HepG2 (cell line): ENCODE results near the gene ECHS1. TPM values are rescaled to one million over a fixed set of nuclear protein-coding genes. Genes with fewer than 3 reads are reported as not detected.

ENCODE experiments used
- ATAC-seq: fragments of 200-7000 bp; cut with Tn5 transposase; 3 replicates; pipeline ENCODE4 v1.9.1; 2020; ENCODE audit warnings: mild to moderate bottlenecking, moderate library complexity
- BruUV-seq: library from RNA; stranded (reverse); fragments of 400-500 nt; replicated peaks from 2 replicates; lab custom pipeline; 2021; lab: Mats Ljungman, UMichigan
- CTCF ChIA-PET: fragments of 300-600 bp; formaldehyde crosslinking; extraction: SDS; loops from one replicate; lab custom pipeline; 2021; ENCODE audit warnings: low total read pairs, inconsistent platforms, low intra/inter-chr PET ratio; lab: Yijun Ruan, JAX
- POLR2A ChIA-PET: fragments of 350-600 bp; sonication (Branson Sonifier 250); formaldehyde crosslinking; loops from one replicate; lab custom pipeline; 2020; ENCODE audit warnings: antibody characterized with exemption, inconsistent platforms; lab: Yijun Ruan, JAX
- DNase-seq: peaks from one replicate; pipeline ENCODE4 v3.0.0-alpha.2; 2015; ENCODE audit warnings: low spot score
- FAIRE-seq: peaks from 3 replicates; lab custom pipeline; 2011; peaks lifted over from hg19 to GRCh38; lab: Jason Lieb, UNC
- H2AFZ ChIP-seq: one replicate; pipeline ENCODE4 v1.6.1; 2011; ENCODE audit warnings: low read length, inconsistent platforms
- H3K27ac ChIP-seq: fragments of 300-600 bp; 3 replicates; pipeline ENCODE4 v1.8.0; 2011; ENCODE audit warnings: mixed run types, mild to moderate bottlenecking, mixed read lengths, low read length, inconsistent platforms; ENCODE audit not compliant: insufficient read depth; ENCODE audit errors: extremely low read length
- H3K27me3 ChIP-seq, 2 experiments: fragments of 200-600 bp in 1 of 2; 2 replicates in 1 of 2; 3 replicates in 1 of 2; pipeline versions ENCODE4 v1.6.0 to v1.8.0; 2011; ENCODE audit warnings: low read length in 2 of 2, mild to moderate bottlenecking in 2 of 2, moderate library complexity in 2 of 2, inconsistent platforms in 1 of 2; ENCODE audit not compliant: insufficient read depth in 2 of 2, control insufficient read depth in 1 of 2
- H3K36me3 ChIP-seq, 2 experiments: fragments of 200-600 bp in 1 of 2; replicated peaks in 1 of 2; 2 replicates in 1 of 2; 3 replicates in 1 of 2; pipeline versions ENCODE4 v1.5.1 to v1.8.0; 2011; ENCODE audit warnings: low read length in 2 of 2, inconsistent platforms in 1 of 2; ENCODE audit not compliant: insufficient read depth in 2 of 2, control insufficient read depth in 1 of 2
- H3K4me1 ChIP-seq: 2 replicates; pipeline ENCODE4 v1.5.1; 2012; ENCODE audit warnings: low read length, inconsistent platforms; ENCODE audit not compliant: insufficient read depth
- H3K4me2 ChIP-seq: 2 replicates; pipeline ENCODE4 v1.6.0; 2011; ENCODE audit warnings: low read depth, low read length, inconsistent platforms
- H3K4me3 ChIP-seq, 3 experiments: fragments of 200-600 bp in 1 of 3; sonication (generic), shearing (Covaris generic) in 1 of 3; replicated peaks in 1 of 3; 2 replicates each; pipeline ENCODE4 v1.5.1; 2011 to 2016; ENCODE audit warnings: low read length in 3 of 3, inconsistent platforms in 2 of 3, low read depth in 2 of 3, mild to moderate bottlenecking in 2 of 3, control low read depth in 1 of 3, mixed read lengths in 1 of 3; ENCODE audit not compliant: insufficient read depth in 1 of 3
- H3K79me2 ChIP-seq: one replicate; pipeline ENCODE4 v1.6.1; 2011; ENCODE audit warnings: low read length, inconsistent platforms; ENCODE audit not compliant: insufficient read depth
- H3K9ac ChIP-seq: 2 replicates; pipeline ENCODE4 v1.6.0; 2011; ENCODE audit warnings: mild to moderate bottlenecking, low read depth, low read length, inconsistent platforms; ENCODE audit not compliant: insufficient read depth
- H3K9me3 ChIP-seq: 2 replicates; pipeline ENCODE4 v1.5.1; 2012; ENCODE audit warnings: mild to moderate bottlenecking, low read length
- H4K20me1 ChIP-seq: 2 replicates; pipeline ENCODE4 v1.6.0; 2011; ENCODE audit warnings: inconsistent platforms, mild to moderate bottlenecking, low read length, moderate library complexity; ENCODE audit not compliant: insufficient read depth
- CREB1 ChIP-seq, 2 experiments: fragments of 450-650 bp in 1 of 2; IDR thresholded peaks; 2 replicates each; pipeline ENCODE4 v1.6.1; 2016 to 2017; ENCODE audit warnings: control low read depth in 1 of 2, mild to moderate bottlenecking in 1 of 2, missing compliant biosample characterization in 1 of 2, missing genetic modification characterization in 1 of 2
- GMEB2 ChIP-seq: IDR thresholded peaks from 2 replicates; pipeline ENCODE4 v1.6.1; 2016; ENCODE audit warnings: missing biosample characterization, missing genetic modification reagents, low read depth
- IKZF5 ChIP-seq: IDR thresholded peaks from 2 replicates; pipeline ENCODE4 v1.6.1; 2018; ENCODE audit warnings: missing genetic modification reagents, mild to moderate bottlenecking, missing compliant biosample characterization
- MXD4 ChIP-seq: IDR thresholded peaks from 2 replicates; pipeline ENCODE4 v1.6.1; 2016; ENCODE audit warnings: mild to moderate bottlenecking, missing biosample characterization, missing genetic modification reagents
- NCOA2 ChIP-seq: sonication (generic); formaldehyde crosslinking; IDR thresholded peaks from 2 replicates; pipeline ENCODE4 v1.8.0; 2022; ENCODE audit warnings: inconsistent platforms
- ZNF143 ChIP-seq: sonication (generic); formaldehyde crosslinking; IDR thresholded peaks from 2 replicates; pipeline ENCODE4 v1.4.0; 2020; ENCODE audit warnings: missing genetic modification reagents
- ZNF256 ChIP-seq: sonication (generic); formaldehyde crosslinking; conservative IDR thresholded peaks from 2 replicates; pipeline ENCODE4 v1.4.0; 2020; ENCODE audit warnings: missing genetic modification reagents
- WGBS: methylation state at CpG from one replicate; pipeline ENCODE4 v1.1.6; 2017; ENCODE audit warnings: low lambda C conversion rate; 5-methylcytosine and 5-hydroxymethylcytosine counted together
- in situ Hi-C: cut with HindIII; loops from 2 replicates; pipeline ENCODE4 v1.10.0; 2017; ENCODE audit warnings: low pct_unique_long_range_greater_than_20kb; ENCODE audit not compliant: extremely low pct_ligation_motif_present
- intact Hi-C: fragments of 100-400 bp; cut with micrococcal nuclease; formaldehyde crosslinking; loops from one replicate; pipeline ENCODE4 v1.10.0; 2022; ENCODE audit not compliant: unreplicated experiment
- polyA plus RNA-seq, 8 experiments: library from polyadenylated mRNA; depleted of rRNA in 3 of 8; stranded (reverse) in 7 of 8; unstranded in 1 of 8; fragments of >200 nt; fragmentation: Illumina TruSeq in 4 of 8; extraction: Trizol in 4 of 8; gene quantifications; 2 replicates each; pipeline versions ENCODE4 v1.2.1 to v1.2.3, GENCODE V29; 2011 to 2016; ENCODE audit warnings: low read depth in 4 of 8, missing spikeins in 1 of 8, mixed read lengths in 1 of 8; ENCODE audit not compliant: insufficient read depth in 1 of 8
- total RNA-seq, 5 experiments: library from RNA; depleted of rRNA; stranded (reverse); fragments of >200 nt; fragmentation: Illumina TruSeq; extraction: Trizol; gene quantifications; 2 replicates each; pipeline ENCODE4 v1.2.3, GENCODE V29; 2016; ENCODE audit warnings: low read depth in 1 of 5

The ECHS1 gene
- total and polyA plus RNA-seq, 2 of the 13 experiments (the other 11 are each of a cell fraction or from before 2014, with no cell fraction given), result 32.7 to 195 TPM

GRCh38 chr10:133375357-133376115 is 2.4 kb upstream of the ECHS1 start:
- Histone ChIP-seq H2AFZ (no peak overlapping the region), H3K79me2 (peaks cover 5% of the 10 kb centered on the region), H3K4me1 (peaks cover 37% of the 10 kb centered on the region), H3K9ac (no peak overlapping the region), H3K4me2 (no peak overlapping the region), H3K27ac (no peak overlapping the region), H3K27me3 (peaks cover 0 to 3% of the 10 kb centered on the region in 2 experiments; a peak in 1 of 5 replicates), H3K9me3 (no peaks in the 10 kb centered on the region), H3K4me3 (no peak overlapping the region), H4K20me1 (no peaks in the 10 kb centered on the region), H3K36me3 (peaks cover 1 to 6% of the 10 kb centered on the region in 2 experiments; a peak in 4 of 5 replicates)
- no peak for ATAC-seq
- in situ Hi-C loops, result no loop called here
- DNase-seq, result no peak
- no peak for FAIRE-seq
- 70% methylated on average over 12 of the region's 12 CpGs for WGBS
- no TSS peak for BruUV-seq
- intact Hi-C loops, result loop anchor here (10.0 kb wide), 1 partner anchor 51 kb away; no protein-coding TSS in a partner anchor
- POLR2A ChIA-PET, result interaction anchor here (1.0 to 1.4 kb wide), 2 partner anchors 18 to 28 kb away, joined by 3 to 5 read pairs; partner anchors contain the start of gene FUOM
- CTCF ChIA-PET, result no interaction called here
- TF ChIP-seq NCOA2 (CRISPR knock-in tag), result no peak
- peak; percentile 38; the same call in 1 of the 2 replicates for TF ChIP-seq CREB1 (IDR thresholded peaks at IDR 0.05)
- TF ChIP-seq CREB1 (CRISPR knock-in tag; IDR thresholded peaks at IDR 0.05), result no peak
- TF ChIP-seq GMEB2 (CRISPR knock-in tag), result no peak
- TF ChIP-seq ZNF256, result no peak
- no peak for TF ChIP-seq ZNF143
- TF ChIP-seq MXD4 (CRISPR knock-in tag), result no peak
- no peak for TF ChIP-seq IKZF5 (CRISPR knock-in tag)
